ENCODE data around the gene PTPRR. TPM values are rescaled to one million over a fixed set of nuclear protein-coding genes. Genes with fewer than 3 reads are reported as not detected.

PTPRR gene
- total and polyA plus RNA-seq, 2 of the 13 experiments (the other 11 are each of a cell fraction or from before 2014, with no cell fraction given), result not detected

GRCh38 chr12:70963081-70963660, 42.6 kb upstream of the PTPRR start:
- H3K9ac ChIP-seq (ENCODE audit: insufficient read depth, low read depth, low read length), result no peak overlapping the region
- 4% methylated on average over 3 of the region's 3 CpGs for WGBS (ENCODE audit: low lambda C conversion rate)
- no peaks in the 10 kb centered on the region for H3K9me3 ChIP-seq (ENCODE audit: low read length)
- no peak overlapping the region for H3K4me3 ChIP-seq (replicated peaks in 1 of 3; ENCODE audit: insufficient read depth in 1 of 3, low read depth in 2 of 3, low read length in 3 of 3)
- DNase-seq (ENCODE audit: low spot score) (no peak), ATAC-seq (no peak), FAIRE-seq (no peak)
- BruUV-seq (replicated peaks), result no TSS peak
- no peak overlapping the region for H3K4me2 ChIP-seq (ENCODE audit: low read depth, low read length)
- no peak overlapping the region for H3K27ac ChIP-seq (ENCODE audit: extremely low read length, insufficient read depth, low read length)
- ChIA-PET POLR2A (no interaction called here), CTCF (ENCODE audit: low intra/inter-chr PET ratio, low total read pairs) (no interaction called here)
- no peaks in the 10 kb centered on the region for H3K27me3 ChIP-seq (ENCODE audit: control insufficient read depth in 1 of 2, insufficient read depth in 2 of 2, low read length in 2 of 2)
- no peaks in the 10 kb centered on the region for H3K36me3 ChIP-seq (replicated peaks in 1 of 2; ENCODE audit: control insufficient read depth in 1 of 2, insufficient read depth in 2 of 2, low read length in 2 of 2)
- H3K4me1 ChIP-seq (ENCODE audit: insufficient read depth, low read length), result no peaks in the 10 kb centered on the region
- intact Hi-C loops (cut with micrococcal nuclease; ENCODE audit: unreplicated experiment), result no loop called here
- in situ Hi-C loops (cut with HindIII; ENCODE audit: extremely low pct_ligation_motif_present, low pct_unique_long_range_greater_than_20kb), result no loop called here
- TF ChIP-seq IKZF1 (IDR thresholded peaks at IDR 0.05) (no peak), SOX13 (IDR thresholded peaks at IDR 0.05) (no peak), SOX13 (CRISPR knock-in tag; conservative IDR thresholded peaks at IDR 0.05 in 1 of 2, IDR thresholded peaks at IDR 0.05 in 1 of 2) (no peak), SOX6 (IDR thresholded peaks at IDR 0.05) (no peak), SOX6 (CRISPR knock-in tag; IDR thresholded peaks at IDR 0.05) (no peak), ZNF326 (CRISPR knock-in tag; IDR thresholded peaks at IDR 0.05; ENCODE audit: borderline replicate concordance) (no peak), ZNF142 (CRISPR knock-in tag; IDR thresholded peaks at IDR 0.05) (no peak), THYN1 (CRISPR knock-in tag; IDR thresholded peaks at IDR 0.05; ENCODE audit: borderline replicate concordance, low read depth) (no peak), LRRFIP1 (CRISPR knock-in tag; conservative IDR thresholded peaks at IDR 0.05) (no peak), MIER3 (CRISPR knock-in tag; IDR thresholded peaks at IDR 0.05; ENCODE audit: borderline replicate concordance) (no peak), RCOR2 (CRISPR knock-in tag; IDR thresholded peaks at IDR 0.05) (no peak), HNRNPLL (IDR thresholded peaks at IDR 0.05; ENCODE audit: low read depth, low read length, poor library complexity, severe bottlenecking) (no peak), ZNF136 (CRISPR knock-in tag; IDR thresholded peaks at IDR 0.05; ENCODE audit: low read depth) (no peak)
- no peaks in the 10 kb centered on the region for H3K79me2 ChIP-seq (ENCODE audit: insufficient read depth, low read length)
- no peaks in the 10 kb centered on the region for H4K20me1 ChIP-seq (ENCODE audit: insufficient read depth, low read length)
- no peak overlapping the region for H2AFZ ChIP-seq (ENCODE audit: low read length)

All from HepG2 (cell line).